Subcutaneous abdominal adipose tissue (tissue), 5 donors: ENCODE results near the gene FAH.

Experiments used
- H3K27ac ChIP-seq: one replicate; pipeline ENCODE4 v1.7.0; 2013; ENCODE audit warnings: low read depth, mild to moderate bottlenecking, inconsistent platforms, low read length, moderate library complexity
- H3K27me3 ChIP-seq, 5 donors: one replicate each; pipeline ENCODE4 v1.7.0; 2013; ENCODE audit warnings: low read length in 5 of 5, inconsistent platforms in 1 of 5; ENCODE audit not compliant: control insufficient read depth in 5 of 5, insufficient read depth in 4 of 5
- H3K36me3 ChIP-seq, 5 donors: one replicate each; pipeline ENCODE4 v1.7.0; 2013; ENCODE audit warnings: low read length in 5 of 5; ENCODE audit not compliant: control insufficient read depth in 5 of 5, insufficient read depth in 5 of 5
- H3K4me1 ChIP-seq, 5 donors: one replicate each; pipeline ENCODE4 v1.7.0; 2013; ENCODE audit warnings: low read length in 5 of 5, mild to moderate bottlenecking in 3 of 5, moderate library complexity in 1 of 5; ENCODE audit not compliant: control insufficient read depth in 5 of 5, insufficient read depth in 5 of 5
- H3K4me3 ChIP-seq, 5 donors: one replicate each; pipeline ENCODE4 v1.7.0; 2013; ENCODE audit warnings: low read length in 5 of 5, low read depth in 1 of 5
- H3K9ac ChIP-seq, 5 donors: one replicate each; pipeline ENCODE4 v1.7.0; 2013; ENCODE audit warnings: low read length in 5 of 5, mild to moderate bottlenecking in 4 of 5, moderate library complexity in 3 of 5
- H3K9me3 ChIP-seq, 5 donors: one replicate each; pipeline ENCODE4 v1.7.0; 2013; ENCODE audit warnings: low read length in 5 of 5; ENCODE audit not compliant: control insufficient read depth in 5 of 5
- donor health status: healthy.
- donor health status: healthy.
- donor health status: healthy.
- donor health status: healthy.
- donor health status: healthy.

FAH gene

GRCh38 chr15:80156176-80156720 lies 3.4 kb downstream of the FAH start:
- Histone ChIP-seq H3K27me3 (no peaks in the 10 kb centered on the region), H3K4me1 (peaks cover 18 to 88% (median 84%) of the 10 kb centered on the region in 5 donors), H3K27ac (no peak overlapping the region), H3K9ac (no peak overlapping the region), H3K36me3 (peaks cover 0 to 30% (median 12%) of the 10 kb centered on the region in 5 donors), H3K9me3 (no peaks in the 10 kb centered on the region), H3K4me3 (no peak overlapping the region)

DNA sequence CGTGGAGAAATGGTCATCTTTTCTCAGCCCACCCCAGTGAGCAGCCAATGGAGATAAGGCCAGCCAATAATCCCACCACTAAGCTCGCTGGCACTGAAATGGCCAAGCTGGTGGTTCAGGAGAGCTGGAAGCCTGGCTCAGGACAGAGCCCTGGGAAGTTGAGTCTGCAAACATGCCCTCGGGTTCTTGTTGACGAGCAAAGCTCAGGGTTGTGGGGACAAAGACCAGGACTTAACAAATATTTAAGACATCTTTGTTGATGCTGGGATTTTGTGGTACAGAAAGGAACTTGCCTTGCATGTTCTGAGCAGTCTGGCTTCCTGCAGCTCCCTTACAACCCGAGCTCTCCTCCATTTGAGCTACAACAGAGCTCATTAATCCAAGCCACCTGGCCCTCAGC lies 4.4 kb downstream of the FAH start:
- no peak overlapping the region for H3K27ac ChIP-seq
- peaks cover 25 to 90% (median 86%) of the 10 kb centered on the region in 5 donors for H3K4me1 ChIP-seq
- H3K27me3 ChIP-seq, result no peaks in the 10 kb centered on the region

DNA sequence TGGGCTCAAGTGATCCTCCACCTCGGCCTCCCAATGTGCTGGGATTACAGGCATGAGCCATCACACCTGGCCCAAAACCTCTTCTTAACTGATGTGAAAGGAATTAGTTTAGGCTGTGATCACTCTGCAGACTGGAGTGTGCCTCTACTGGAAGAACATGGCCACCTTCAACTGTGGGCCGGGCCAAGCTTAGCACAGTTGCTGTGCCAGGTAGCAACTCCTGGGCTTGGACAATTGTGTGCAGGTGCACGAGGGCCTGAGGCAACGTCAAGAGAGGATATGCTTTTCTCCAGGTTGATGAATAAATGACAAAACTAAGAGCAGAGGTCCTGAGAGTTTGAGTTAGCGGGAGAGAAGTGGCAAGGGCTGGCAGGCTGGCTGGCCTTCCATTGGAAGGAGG lies 6.5 kb downstream of the FAH start:
- Histone ChIP-seq H3K4me3 (no peak overlapping the region), H3K36me3 (peaks cover 9 to 48% (median 20%) of the 10 kb centered on the region in 5 donors), H3K27ac (peak overlapping the region; percentile 77), H3K9me3 (no peaks in the 10 kb centered on the region), H3K27me3 (no peaks in the 10 kb centered on the region), H3K9ac (peak overlapping the region in 1 of 5 donors; percentile 60), H3K4me1 (peaks cover 21 to 88% (median 77%) of the 10 kb centered on the region in 5 donors)

More for the DNA sequence above, 4.4 kb downstream of the FAH start:
- H3K36me3 ChIP-seq, result peaks cover 0 to 33% (median 12%) of the 10 kb centered on the region in 5 donors
- H3K4me3 ChIP-seq, result no peak overlapping the region
- H3K9ac ChIP-seq, result no peak overlapping the region
- H3K9me3 ChIP-seq, result no peaks in the 10 kb centered on the region

GRCh38 chr15:80159811-80160569 lies 7.2 kb downstream of the FAH start:
- Histone ChIP-seq H3K36me3 (peaks cover 11 to 52% (median 22%) of the 10 kb centered on the region in 5 donors), H3K27ac (peak overlapping the region; percentile 77)

DNA sequence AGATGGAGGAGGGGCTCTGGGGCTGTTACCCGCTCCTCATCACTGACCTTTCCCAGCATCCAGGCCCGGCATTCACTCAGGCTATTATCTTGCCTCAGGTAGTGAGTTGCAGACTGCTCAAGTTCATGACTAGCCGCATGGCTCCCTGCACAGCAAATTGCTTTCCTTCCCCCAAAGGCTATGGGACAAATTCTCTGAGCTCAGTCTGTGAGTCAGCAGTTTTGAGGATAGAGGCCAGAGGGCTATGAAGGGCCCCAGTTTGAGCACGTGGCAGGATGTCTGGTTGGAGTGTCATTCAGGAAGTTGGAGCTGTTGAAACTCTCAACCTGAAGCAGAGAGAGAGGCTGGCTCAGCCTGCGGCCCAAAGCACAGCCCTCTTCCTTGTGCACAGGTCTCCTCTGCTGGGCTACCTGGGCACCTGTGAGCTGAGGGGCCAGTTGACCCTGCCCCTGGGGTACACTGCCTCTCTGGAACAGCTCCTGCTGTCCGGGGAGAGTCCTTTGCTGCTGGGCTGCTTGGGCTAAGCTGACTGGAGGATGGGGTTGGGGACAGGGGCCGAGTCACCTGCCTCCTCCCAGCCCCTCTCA lies 7.9 kb downstream of the FAH start:
- H3K36me3 ChIP-seq, result peaks cover 11 to 52% (median 22%) of the 10 kb centered on the region in 5 donors
- peak overlapping the region in 3 of 5 donors; percentile 26 to 60 (median 39) for H3K9ac ChIP-seq
- peaks cover 20 to 75% (median 63%) of the 10 kb centered on the region in 5 donors for H3K4me1 ChIP-seq
- H3K27me3 ChIP-seq, result no peaks in the 10 kb centered on the region
- H3K9me3 ChIP-seq, result no peaks in the 10 kb centered on the region
- H3K4me3 ChIP-seq, result peak overlapping the region in 1 of 5 donors; percentile 13
- peak overlapping the region; percentile 77 for H3K27ac ChIP-seq

More at GRCh38 chr15:80159811-80160569, 7.2 kb downstream of the FAH start:
- H3K4me1 ChIP-seq, result peaks cover 20 to 81% (median 70%) of the 10 kb centered on the region in 5 donors
- H3K9ac ChIP-seq, result peak overlapping the region in 3 of 5 donors; percentile 10 to 60 (median 18)
- H3K27me3 ChIP-seq, result no peaks in the 10 kb centered on the region
- H3K9me3 ChIP-seq, result no peaks in the 10 kb centered on the region
- no peak overlapping the region for H3K4me3 ChIP-seq

- Histone ChIP-seq H3K4me1 (peaks cover 20 to 68% (median 54%) of the 10 kb centered on the region in 5 donors), H3K27me3 (no peaks in the 10 kb centered on the region), H3K36me3 (peaks cover 11 to 52% (median 22%) of the 10 kb centered on the region in 5 donors), H3K4me3 (no peak overlapping the region), H3K9me3 (no peaks in the 10 kb centered on the region), H3K9ac (peak overlapping the region in 2 of 5 donors; percentile 13 to 19), H3K27ac (peak overlapping the region; percentile 77)
Measured at GRCh38 chr15:80161468-80162016, 8.7 kb downstream of the FAH start.

GRCh38 chr15:80162059-80162554 lies 9.3 kb downstream of the FAH start:
- Histone ChIP-seq H3K27ac (peak overlapping the region; percentile 77), H3K36me3 (peaks cover 11 to 52% (median 22%) of the 10 kb centered on the region in 5 donors), H3K4me1 (peaks cover 20 to 62% (median 48%) of the 10 kb centered on the region in 5 donors), H3K9me3 (no peaks in the 10 kb centered on the region), H3K27me3 (no peaks in the 10 kb centered on the region), H3K4me3 (no peak overlapping the region), H3K9ac (no peak overlapping the region)

DNA sequence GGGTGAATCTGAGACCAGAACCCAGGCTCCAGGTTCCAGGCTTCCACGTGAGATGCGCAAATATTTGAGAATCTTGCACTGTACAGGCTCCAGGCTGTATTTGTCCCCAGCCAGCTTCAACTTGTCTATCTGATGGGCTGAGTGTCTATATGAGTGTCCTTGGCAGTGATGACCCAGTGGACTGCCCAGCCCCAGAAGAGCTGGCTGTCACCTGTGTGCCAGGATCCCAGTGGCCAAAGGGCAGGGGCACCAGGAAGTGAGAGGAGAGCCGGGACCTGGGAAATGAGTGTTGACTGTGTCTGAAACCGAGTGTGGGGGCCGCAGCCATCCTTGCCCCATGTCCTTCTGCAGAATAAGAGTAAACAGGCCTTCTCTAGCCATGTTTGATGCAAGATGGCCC lies 10.4 kb downstream of the FAH start:
- peaks cover 11 to 48% (median 28%) of the 10 kb centered on the region in 5 donors for H3K36me3 ChIP-seq
- H3K27me3 ChIP-seq, result no peaks in the 10 kb centered on the region
- H3K9me3 ChIP-seq, result no peaks in the 10 kb centered on the region
- no peak overlapping the region for H3K4me3 ChIP-seq
- no peak overlapping the region for H3K9ac ChIP-seq
- peaks cover 18 to 51% (median 42%) of the 10 kb centered on the region in 5 donors for H3K4me1 ChIP-seq
- H3K27ac ChIP-seq, result peak overlapping the region; percentile 77

- Histone ChIP-seq H3K27me3 (no peaks in the 10 kb centered on the region), H3K36me3 (peaks cover 11 to 47% (median 30%) of the 10 kb centered on the region in 5 donors), H3K4me1 (peaks cover 18 to 44% (median 37%) of the 10 kb centered on the region in 5 donors), H3K9me3 (no peaks in the 10 kb centered on the region), H3K9ac (no peak overlapping the region), H3K4me3 (no peak overlapping the region), H3K27ac (no peak overlapping the region)
Measured at GRCh38 chr15:80163897-80164296, 11.1 kb downstream of the FAH start.
